Activated CD8-positive, alpha-beta memory T cell treated with anti-CD3 and anti-CD28 coated beads, Interleukin-2, amount 10 ng/mL, durations not matched to agents 7 days and 5 days (primary cell): Measurements from ENCODE around the gene FUBP3. TPM values are rescaled to one million over a fixed set of nuclear protein-coding genes. Genes with fewer than 3 reads are reported as not detected.

Experiments used
- ATAC-seq: fragments of 150-1000 bp; cut with Tn5 transposase; one replicate; pipeline ENCODE4 v1.10.0; 2021; ENCODE audit warnings: moderate library complexity
- CTCF ChIA-PET: fragments of 350-600 bp; sonication (Branson Sonifier 250); formaldehyde crosslinking; loops from one replicate; lab custom pipeline; 2021; ENCODE audit warnings: antibody characterized with exemption; lab: Charles Lee
- DNase-seq: peaks from one replicate; pipeline ENCODE4 v3.0.0-alpha.2; 2020
- H3K27ac Mint-ChIP-seq: one replicate; pipeline ENCODE4 v1.8.0; 2021; ENCODE audit warnings: mild to moderate bottlenecking, mixed read lengths
- H3K27me3 Mint-ChIP-seq: one replicate; pipeline ENCODE4 v1.8.0; 2021; ENCODE audit warnings: mixed read lengths
- H3K36me3 Mint-ChIP-seq: one replicate; pipeline ENCODE4 v1.8.0; 2021; ENCODE audit warnings: mild to moderate bottlenecking, mixed read lengths
- H3K4me1 Mint-ChIP-seq: one replicate; pipeline ENCODE4 v1.8.0; 2021; ENCODE audit warnings: mixed read lengths
- H3K4me3 Mint-ChIP-seq: one replicate; pipeline ENCODE4 v1.8.0; 2021; ENCODE audit warnings: mild to moderate bottlenecking, moderate library complexity, mixed read lengths
- H3K9me3 Mint-ChIP-seq: one replicate; pipeline ENCODE4 v1.8.0; 2022; ENCODE audit warnings: low read depth, mixed read lengths
- total RNA-seq, 2 experiments: library from RNA; stranded (reverse); gene quantifications; one replicate each; pipeline ENCODE4 v1.2.3, GENCODE V29; 2021

FUBP3 gene
- total RNA-seq, 2 experiments from 2014 or later: 37.8 to 46.0 TPM

DNA sequence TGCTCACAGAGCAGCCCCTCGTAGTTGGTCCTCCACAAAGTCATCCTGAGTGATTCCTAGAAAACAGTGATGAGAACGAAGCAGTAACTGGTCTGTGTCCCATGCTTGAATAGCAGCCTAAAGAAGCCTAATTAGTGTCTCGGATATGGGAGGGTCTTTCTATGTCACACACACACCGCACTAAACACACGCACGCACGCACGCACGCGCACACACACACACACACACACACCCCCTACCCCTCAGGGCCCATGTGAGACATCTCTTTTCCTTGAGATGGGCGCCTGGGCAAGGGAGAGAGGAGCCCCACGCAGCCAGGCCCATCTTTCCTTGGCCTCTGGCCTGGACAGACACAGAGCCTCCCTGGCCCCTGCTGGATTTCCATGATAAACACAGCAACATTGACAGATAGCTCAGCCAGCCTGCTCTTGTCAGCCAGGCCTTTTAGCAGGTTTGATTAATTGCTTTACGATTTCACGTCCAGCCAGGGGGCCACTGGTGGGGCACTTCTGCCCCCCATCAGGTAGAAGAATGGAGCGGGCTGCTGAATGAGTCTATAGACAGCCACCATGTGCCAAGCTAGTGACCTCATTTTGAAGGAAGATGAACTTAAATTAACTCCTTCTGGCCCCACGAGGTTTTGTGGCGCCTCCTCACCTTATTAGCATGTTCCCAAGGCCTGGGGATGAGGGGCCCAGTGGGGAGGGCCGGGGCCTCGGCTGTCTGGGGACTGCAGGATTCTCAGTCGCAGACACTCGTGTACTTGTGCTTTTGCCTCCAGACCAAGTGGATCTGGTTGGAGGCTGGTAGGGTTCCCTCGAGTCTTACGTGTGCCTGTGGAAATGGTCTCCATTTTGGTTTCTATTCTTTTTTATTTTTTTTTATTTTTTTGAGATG lies 48.8 kb downstream of the FUBP3 start:
- H3K27ac Mint-ChIP-seq: no peak overlapping the region
- no peaks in the 10 kb centered on the region for H3K27me3 Mint-ChIP-seq
- peaks cover 17% of the 10 kb centered on the region for H3K36me3 Mint-ChIP-seq
- H3K4me3 Mint-ChIP-seq: no peak overlapping the region
- H3K4me1 Mint-ChIP-seq: no peaks in the 10 kb centered on the region
- CTCF ChIA-PET: no interaction called here
- H3K9me3 Mint-ChIP-seq: no peaks in the 10 kb centered on the region
- DNase-seq (no peak), ATAC-seq (no peak)

DNA sequence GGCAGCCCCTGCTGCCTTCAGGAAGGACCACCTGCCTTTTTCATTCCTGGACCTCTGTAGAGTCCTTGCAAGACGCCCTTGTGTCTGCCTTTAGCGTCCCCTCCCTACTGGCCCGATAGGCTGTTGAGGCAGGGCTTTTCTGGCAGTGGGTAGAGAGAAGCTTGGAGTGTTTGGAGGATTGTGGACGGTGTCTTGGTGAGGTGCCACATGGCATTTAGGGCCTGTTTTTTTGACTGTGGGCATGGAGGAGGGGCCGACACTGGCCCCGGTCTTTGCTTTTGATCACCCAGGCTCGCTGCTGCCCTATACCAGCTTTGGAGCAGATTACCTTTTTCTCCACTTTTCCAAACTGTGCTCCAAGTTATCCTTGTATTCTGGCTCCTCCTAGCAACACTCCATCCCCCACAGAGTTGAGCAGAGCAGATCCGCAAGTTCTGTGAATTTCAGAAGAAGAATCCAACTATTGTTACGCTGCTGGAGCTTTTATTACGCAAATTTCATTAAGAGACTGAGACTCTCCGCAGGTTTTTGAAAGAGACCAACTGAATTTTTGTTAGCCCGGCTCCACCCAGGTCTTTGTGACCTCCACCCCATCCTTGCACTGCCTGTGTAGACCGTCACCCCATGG lies 50.2 kb downstream of the FUBP3 start:
- Mint-ChIP-seq H3K36me3 (peaks cover 12% of the 10 kb centered on the region), H3K27me3 (no peaks in the 10 kb centered on the region), H3K9me3 (no peaks in the 10 kb centered on the region), H3K4me3 (no peak overlapping the region), H3K4me1 (no peaks in the 10 kb centered on the region), H3K27ac (no peak overlapping the region)
- CTCF ChIA-PET: no interaction called here
- no peak for DNase-seq
- ATAC-seq: no peak

DNA sequence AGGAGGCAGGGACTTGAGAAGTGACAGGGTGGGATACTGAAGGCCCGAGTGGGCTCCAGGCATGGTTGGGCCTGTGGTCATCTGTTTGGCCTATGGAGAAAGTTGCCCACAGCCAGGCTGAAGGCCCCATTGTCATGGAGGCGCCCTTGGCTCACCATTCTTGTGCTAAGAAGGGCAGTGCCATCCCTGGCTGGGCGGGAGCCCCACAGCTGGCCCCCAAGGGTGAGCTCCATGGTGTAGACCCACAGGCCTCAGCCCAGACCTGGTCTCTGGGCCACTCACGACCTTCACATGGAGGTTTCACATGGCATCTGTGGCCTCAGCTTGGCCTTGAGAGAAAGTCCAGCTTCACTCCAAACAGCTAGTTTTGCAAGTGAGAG lies 50.7 kb downstream of the FUBP3 start:
- CTCF ChIA-PET: interaction anchor here (1.3 kb wide), 1 partner anchor 169 kb away, joined by 3 read pairs; no protein-coding TSS in a partner anchor
- peaks cover 10% of the 10 kb centered on the region for H3K36me3 Mint-ChIP-seq
- no peaks in the 10 kb centered on the region for H3K4me1 Mint-ChIP-seq
- no peaks in the 10 kb centered on the region for H3K9me3 Mint-ChIP-seq
- H3K27me3 Mint-ChIP-seq: no peaks in the 10 kb centered on the region
- H3K27ac Mint-ChIP-seq: no peak overlapping the region
- ATAC-seq (no peak), DNase-seq (no peak)
- no peak overlapping the region for H3K4me3 Mint-ChIP-seq

DNA sequence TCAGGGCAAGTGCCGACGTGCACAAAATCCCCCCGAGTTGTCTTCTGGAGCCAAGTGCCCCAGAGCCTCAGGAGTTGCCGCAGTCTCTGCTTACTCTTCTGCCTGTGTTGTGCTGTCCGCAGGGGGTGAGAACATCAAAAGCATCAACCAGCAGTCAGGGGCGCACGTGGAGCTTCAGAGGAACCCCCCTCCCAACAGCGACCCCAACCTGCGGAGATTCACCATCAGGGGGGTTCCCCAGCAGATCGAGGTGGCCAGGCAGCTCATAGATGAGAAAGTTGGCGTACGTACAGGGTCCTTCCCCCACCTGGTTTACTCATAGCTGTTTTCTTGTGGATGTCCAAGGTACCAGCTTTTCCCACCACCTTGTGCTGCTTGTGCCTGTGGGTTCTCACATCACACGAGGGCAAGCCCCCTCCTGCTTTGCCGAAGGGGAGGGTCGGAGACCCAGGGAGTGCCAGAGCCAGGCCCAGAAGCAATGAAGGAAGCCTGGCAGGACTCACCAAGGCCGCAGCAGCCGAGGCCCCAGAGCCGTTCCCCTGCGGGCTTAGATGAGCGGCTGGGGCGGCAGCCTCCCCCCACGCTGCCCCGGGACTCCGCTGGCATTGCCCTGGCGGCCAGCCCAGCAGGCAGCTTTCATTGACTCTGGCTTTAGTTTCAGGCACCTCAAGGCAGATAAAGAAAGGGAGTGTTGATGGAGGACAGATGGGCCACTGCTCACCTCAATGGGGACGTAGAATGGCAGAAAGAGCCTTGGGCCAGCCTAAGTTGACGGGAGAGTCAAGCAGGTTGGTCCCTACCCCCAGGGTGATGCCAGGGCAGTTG lies 51.3 kb downstream of the FUBP3 start:
- H3K27ac Mint-ChIP-seq: no peak overlapping the region
- H3K4me3 Mint-ChIP-seq: no peak overlapping the region
- H3K27me3 Mint-ChIP-seq: no peaks in the 10 kb centered on the region
- CTCF ChIA-PET: interaction anchor here (1.3 kb wide), 1 partner anchor 169 kb away, joined by 3 read pairs; no protein-coding TSS in a partner anchor
- H3K36me3 Mint-ChIP-seq: peaks cover 8% of the 10 kb centered on the region
- H3K4me1 Mint-ChIP-seq: no peaks in the 10 kb centered on the region
- DNase-seq: no peak
- no peak for ATAC-seq
- no peaks in the 10 kb centered on the region for H3K9me3 Mint-ChIP-seq

DNA sequence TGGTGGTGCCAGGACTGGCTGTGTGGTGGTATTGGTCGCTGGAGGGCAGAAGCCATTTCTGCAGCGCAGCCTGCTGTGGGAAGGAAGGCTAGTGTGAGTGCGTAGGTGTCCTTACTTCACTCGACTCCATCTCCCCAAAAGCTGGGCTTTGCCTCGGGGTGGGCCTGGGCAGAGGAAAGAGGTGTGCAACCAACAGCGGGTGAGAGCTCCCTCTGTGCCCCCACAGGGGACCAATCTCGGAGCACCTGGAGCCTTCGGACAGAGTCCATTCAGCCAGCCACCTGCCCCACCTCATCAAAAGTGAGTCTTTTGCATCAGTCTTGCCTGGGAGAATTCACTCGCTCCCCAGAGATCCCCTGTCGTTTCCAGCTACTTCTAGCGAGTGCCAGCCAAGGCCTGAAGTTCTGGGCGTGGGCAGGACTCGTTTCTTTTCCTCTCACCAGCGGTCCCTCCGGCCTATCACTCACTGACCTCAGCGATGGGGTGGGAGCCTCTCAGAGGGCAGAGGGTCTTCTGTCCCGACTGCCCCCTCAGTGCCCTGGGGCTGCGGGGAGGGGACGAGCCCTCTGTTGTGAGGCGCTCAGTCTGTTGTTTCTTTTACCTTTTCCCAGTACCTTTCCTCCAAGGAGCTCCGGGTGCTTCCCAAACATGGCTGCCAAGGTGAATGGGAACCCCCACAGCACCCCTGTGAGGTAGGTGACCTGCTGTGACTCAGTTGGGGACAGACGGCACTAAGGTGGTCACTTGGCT lies 52.1 kb downstream of the FUBP3 start:
- H3K27ac Mint-ChIP-seq: no peak overlapping the region
- H3K4me1 Mint-ChIP-seq: no peaks in the 10 kb centered on the region
- DNase-seq (no peak), ATAC-seq (no peak)
- CTCF ChIA-PET: interaction anchor here (1.3 kb wide), 1 partner anchor 170 kb away, joined by 3 read pairs; no protein-coding TSS in a partner anchor
- no peaks in the 10 kb centered on the region for H3K9me3 Mint-ChIP-seq
- H3K36me3 Mint-ChIP-seq: peaks cover 3% of the 10 kb centered on the region
- H3K4me3 Mint-ChIP-seq: no peak overlapping the region
- no peaks in the 10 kb centered on the region for H3K27me3 Mint-ChIP-seq

DNA sequence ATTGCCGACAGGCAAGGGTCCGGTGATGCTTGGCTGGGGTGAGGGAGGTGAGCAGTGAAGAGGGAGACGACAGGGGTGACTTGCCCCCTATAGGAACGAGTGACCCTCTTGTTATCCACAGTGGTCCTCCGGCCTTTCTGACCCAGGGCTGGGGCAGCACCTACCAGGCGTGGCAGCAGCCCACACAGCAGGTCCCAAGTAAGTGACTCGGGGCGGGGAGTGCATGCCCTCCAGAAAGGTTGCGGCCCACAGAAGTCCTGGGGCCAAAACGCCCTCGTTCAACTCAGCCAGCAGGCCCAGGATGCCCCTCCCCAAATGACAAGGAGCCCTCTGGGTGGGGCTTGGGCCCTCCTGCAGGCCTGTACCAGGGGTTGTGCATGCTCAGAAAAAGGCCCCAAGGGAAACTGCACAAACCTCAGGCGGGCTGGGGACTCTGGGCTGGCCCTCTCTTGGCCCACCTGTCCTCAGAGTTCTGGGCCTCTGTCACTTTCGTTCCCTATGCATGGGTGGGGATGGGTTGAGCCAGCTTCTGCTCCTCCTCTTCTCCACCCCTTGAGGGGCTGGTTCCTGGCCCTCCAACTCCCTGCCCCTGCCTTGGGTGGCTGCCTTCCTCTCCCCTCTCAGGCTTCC lies 52.8 kb downstream of the FUBP3 start:
- CTCF ChIA-PET: no interaction called here
- Mint-ChIP-seq H3K36me3 (peaks cover 3% of the 10 kb centered on the region), H3K27ac (no peak overlapping the region)

DNA sequence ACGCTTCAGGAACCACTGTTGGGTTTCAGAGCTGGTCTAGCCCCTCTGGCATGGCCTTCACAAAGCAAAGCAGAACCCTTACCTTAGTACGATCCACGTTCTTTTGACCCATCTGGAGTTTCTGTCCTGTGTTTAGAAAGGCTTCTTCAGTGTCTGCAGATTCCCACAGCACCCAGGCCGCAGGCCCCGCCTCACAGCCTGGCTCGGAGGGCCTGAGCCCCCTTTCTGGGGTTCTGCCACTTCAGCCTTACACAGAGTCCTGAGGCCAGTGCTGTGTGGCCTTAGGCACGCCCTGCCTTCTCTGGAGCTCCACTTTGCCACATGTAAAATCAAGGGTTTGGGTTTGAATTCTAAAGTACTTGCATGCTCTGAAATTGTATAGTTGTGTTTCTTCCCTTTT lies 53.5 kb downstream of the FUBP3 start:
- Mint-ChIP-seq H3K27me3 (no peaks in the 10 kb centered on the region), H3K4me3 (no peak overlapping the region), H3K27ac (no peak overlapping the region), H3K36me3 (peaks cover 3% of the 10 kb centered on the region), H3K9me3 (no peaks in the 10 kb centered on the region), H3K4me1 (no peaks in the 10 kb centered on the region)
- DNase-seq (no peak), ATAC-seq (no peak)
- CTCF ChIA-PET: no interaction called here

More for the DNA sequence above, 52.8 kb downstream of the FUBP3 start:
- no peaks in the 10 kb centered on the region for H3K27me3 Mint-ChIP-seq
- DNase-seq (no peak), ATAC-seq (no peak)
- H3K9me3 Mint-ChIP-seq: no peaks in the 10 kb centered on the region
- no peak overlapping the region for H3K4me3 Mint-ChIP-seq
- H3K4me1 Mint-ChIP-seq: no peaks in the 10 kb centered on the region

DNA sequence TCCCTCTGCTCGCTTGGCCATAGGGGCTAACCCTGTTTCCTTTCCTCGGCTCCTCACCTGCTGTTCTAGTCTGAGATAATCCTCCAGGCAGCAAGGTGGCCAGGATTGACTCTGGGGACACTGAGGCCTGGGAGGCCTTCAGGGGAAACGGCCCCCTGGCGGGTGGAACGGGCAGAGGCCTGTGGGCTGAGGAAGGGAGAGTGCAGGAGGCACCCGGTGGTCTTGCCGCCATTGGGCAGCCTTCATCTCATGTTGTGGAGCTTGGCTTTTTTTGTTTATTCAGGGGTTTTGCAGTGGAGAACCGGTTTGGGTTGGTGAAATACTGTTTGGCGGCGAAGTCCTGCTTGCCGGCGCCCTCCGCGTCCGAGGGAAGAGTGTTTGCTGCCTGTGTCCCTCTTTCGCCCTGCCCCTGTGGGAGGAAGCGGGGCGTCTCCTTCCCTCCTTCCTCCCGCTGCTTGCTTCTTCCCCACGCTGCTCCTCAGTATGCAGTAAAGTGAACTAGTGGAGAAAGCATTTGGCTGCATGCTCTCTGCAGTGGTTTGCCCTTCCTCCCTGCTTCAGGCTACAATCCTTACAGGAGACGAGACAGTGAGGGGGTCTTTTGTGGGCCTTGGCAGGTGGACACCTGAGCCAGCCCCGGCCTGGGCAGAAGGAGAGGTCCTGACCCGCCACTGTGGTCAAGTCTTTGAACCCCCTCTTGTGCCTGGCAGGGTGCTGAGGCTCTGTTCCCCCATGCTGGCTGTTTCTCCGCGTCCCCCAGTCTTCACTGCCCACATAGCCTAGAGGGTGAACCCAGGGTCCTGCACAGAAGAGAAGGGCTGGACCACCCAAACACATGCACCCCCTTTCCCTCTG lies 54.2 kb downstream of the FUBP3 start:
- H3K36me3 Mint-ChIP-seq: peaks cover 3% of the 10 kb centered on the region
- no peaks in the 10 kb centered on the region for H3K9me3 Mint-ChIP-seq
- CTCF ChIA-PET: no interaction called here
- no peak overlapping the region for H3K4me3 Mint-ChIP-seq
- no peaks in the 10 kb centered on the region for H3K4me1 Mint-ChIP-seq
- ATAC-seq: no peak
- no peaks in the 10 kb centered on the region for H3K27me3 Mint-ChIP-seq
- no peak for DNase-seq
- no peak overlapping the region for H3K27ac Mint-ChIP-seq

DNA sequence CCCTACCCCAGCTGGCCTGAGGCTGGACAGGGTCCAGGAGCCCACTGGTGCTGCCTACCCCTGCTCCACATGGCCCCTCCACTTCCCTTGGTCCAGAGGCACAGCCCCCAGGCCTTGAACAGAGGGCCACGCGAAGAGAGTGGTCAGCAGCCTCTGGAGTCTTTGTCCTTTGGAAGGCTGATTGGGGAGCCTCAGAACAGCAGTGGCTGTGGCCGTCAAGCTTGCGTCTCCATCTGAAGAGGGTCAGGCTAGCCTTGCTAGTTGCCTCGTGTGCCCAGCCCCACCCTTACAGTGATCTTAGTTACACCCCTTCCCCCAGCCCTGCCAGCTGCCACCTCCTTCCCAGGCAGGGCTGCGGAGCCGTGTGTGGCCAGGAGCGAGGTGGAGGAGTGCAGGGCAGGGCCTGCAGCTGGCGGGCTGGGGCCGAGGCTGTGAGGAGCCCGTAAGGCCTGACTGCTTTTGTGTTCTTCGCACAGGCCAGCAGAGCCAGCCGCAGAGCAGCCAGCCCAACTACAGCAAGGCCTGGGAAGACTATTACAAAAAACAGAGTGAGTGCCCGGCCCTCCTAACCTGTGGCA lies 54.9 kb downstream of the FUBP3 start:
- CTCF ChIA-PET: no interaction called here
- ATAC-seq (no peak), DNase-seq (no peak)
- Mint-ChIP-seq H3K27ac (no peak overlapping the region), H3K27me3 (no peaks in the 10 kb centered on the region), H3K36me3 (peaks cover 3% of the 10 kb centered on the region), H3K9me3 (no peaks in the 10 kb centered on the region), H3K4me1 (no peaks in the 10 kb centered on the region), H3K4me3 (no peak overlapping the region)

DNA sequence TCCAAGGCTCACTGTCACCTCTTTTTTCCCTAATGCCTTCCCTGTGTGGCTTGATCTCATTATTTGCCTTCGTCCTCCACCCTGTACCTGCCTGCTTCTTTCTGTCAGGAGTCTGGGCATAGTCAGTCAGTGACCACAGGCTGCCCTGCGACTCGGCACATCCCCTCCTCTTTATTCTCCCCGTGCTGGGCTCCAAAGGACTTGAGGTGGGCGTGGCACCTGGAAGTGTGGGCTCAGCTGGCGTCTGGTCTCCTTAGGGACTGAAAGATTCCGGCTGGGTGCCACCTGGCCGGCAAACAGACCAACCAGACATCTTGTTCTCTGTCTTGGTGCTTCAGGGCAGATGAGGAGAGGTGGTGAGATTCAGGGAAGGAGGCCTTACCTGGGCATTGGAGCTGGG lies 55.4 kb downstream of the FUBP3 start:
- ATAC-seq (no peak), DNase-seq (no peak)
- CTCF ChIA-PET: no interaction called here
- Mint-ChIP-seq H3K9me3 (no peaks in the 10 kb centered on the region), H3K4me1 (no peaks in the 10 kb centered on the region), H3K27ac (no peak overlapping the region), H3K27me3 (no peaks in the 10 kb centered on the region), H3K36me3 (peaks cover 3% of the 10 kb centered on the region), H3K4me3 (no peak overlapping the region)

DNA sequence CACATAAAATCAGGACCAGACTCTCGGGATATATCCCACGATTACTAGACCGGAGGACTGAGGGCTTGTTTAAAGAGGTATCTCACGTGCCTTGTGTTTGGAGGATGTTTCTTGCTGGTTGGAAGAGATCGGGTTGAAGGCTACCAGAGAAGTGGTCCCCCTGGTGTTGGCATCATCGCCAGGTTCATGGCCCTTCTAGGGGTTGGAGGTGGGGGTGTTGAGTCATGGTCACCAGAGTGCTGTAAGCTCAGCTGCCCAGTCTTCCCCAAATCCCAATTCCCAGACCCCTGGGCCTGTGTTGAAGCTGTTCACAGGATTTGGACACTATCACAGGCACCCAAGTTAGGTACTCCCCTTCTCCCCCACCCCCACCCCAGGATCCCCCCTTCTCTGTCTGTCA lies 55.9 kb downstream of the FUBP3 start:
- DNase-seq (no peak), ATAC-seq (no peak)
- Mint-ChIP-seq H3K9me3 (no peaks in the 10 kb centered on the region), H3K36me3 (peaks cover 3% of the 10 kb centered on the region), H3K4me3 (no peak overlapping the region), H3K27ac (no peak overlapping the region), H3K4me1 (no peaks in the 10 kb centered on the region), H3K27me3 (no peaks in the 10 kb centered on the region)
- CTCF ChIA-PET: no interaction called here
